Measurements from ENCODE around the gene COMT. TPM values are rescaled to one million over a fixed set of nuclear protein-coding genes. Genes with fewer than 3 reads are reported as not detected.

The COMT gene
- total and polyA plus RNA-seq, 2 of the 4 experiments (the other 2 are of a cell fraction): 202 to 347 TPM

GRCh38 chr22:19998991-19999820 is 57.6 kb downstream of the COMT start:
- Histone ChIP-seq H3K9ac (ENCODE audit: low read depth, low read length) (no peak overlapping the region), H4K91ac (ENCODE audit: insufficient read depth, low read depth, low read length) (no peak overlapping the region), H3K27ac (ENCODE audit: insufficient read depth, low read length) (no peak overlapping the region), H4K8ac (ENCODE audit: low read depth in 2 of 2, low read length in 2 of 2) (no peak overlapping the region), H3K18ac (ENCODE audit: low read depth, low read length) (no peak overlapping the region), H3K27me3 (ENCODE audit: control insufficient read depth, insufficient read depth, low read length) (peaks cover 2% of the 10 kb centered on the region; the same call in 1 of the 2 replicates), H3K9me3 (ENCODE audit: control insufficient read depth, insufficient read depth, low read length) (0 out of 2 replicates have a peak, but pooled peaks cover under 1% of the 10 kb centered on the region), H2BK5ac (ENCODE audit: low read depth, low read length, poor library complexity, severe bottlenecking) (no peak overlapping the region), H3K23ac (ENCODE audit: low read depth, low read length) (no peak overlapping the region), H2BK120ac (ENCODE audit: low read depth, low read length) (no peak overlapping the region), H2AK9ac (replicated peaks; ENCODE audit: low read depth, low read length, poor library complexity) (peak overlapping the region; percentile 47), H4K20me1 (ENCODE audit: insufficient read depth, low read length) (no peaks in the 10 kb centered on the region), H3K4me2 (ENCODE audit: low read depth, low read length) (no peak overlapping the region), H3K14ac (replicated peaks; ENCODE audit: low read depth, low read length) (no peak overlapping the region), H3K36me3 (ENCODE audit: control insufficient read depth, insufficient read depth, low read length) (no peaks in the 10 kb centered on the region), H3K9me1 (ENCODE audit: insufficient read depth, low read length) (0 out of 2 replicates have a peak, but pooled peaks cover 7% of the 10 kb centered on the region), H3K4ac (ENCODE audit: low read depth, low read length) (no peak overlapping the region), H3K79me1 (ENCODE audit: low read depth in 1 of 2, low read length in 2 of 2) (no peaks in the 10 kb centered on the region), H4K5ac (ENCODE audit: low read depth, low read length) (no peak overlapping the region), H3K4me3 (ENCODE audit: insufficient read depth, low read depth, low read length) (no peak overlapping the region), H2BK15ac (ENCODE audit: low read depth, low read length) (no peak overlapping the region), H2BK20ac (ENCODE audit: low read depth, low read length) (no peak overlapping the region), H3K56ac (ENCODE audit: extremely low read depth, insufficient read depth, low read length) (no peak overlapping the region), H2AK5ac (ENCODE audit: low read depth, low read length) (no peak overlapping the region), H2AFZ (replicated peaks; ENCODE audit: low read length, poor library complexity) (no peak overlapping the region), H3K4me1 (ENCODE audit: control insufficient read depth, insufficient read depth, low read length) (peaks cover 17% of the 10 kb centered on the region)
- ChIA-PET CTCF (no interaction called here), POLR2A (ENCODE audit: unreplicated experiment) (no interaction called here)
- in situ Hi-C loops (cut with MboI; ENCODE audit: low sequenced_read_pairs): no loop called here
- intact Hi-C loops (cut with micrococcal nuclease): no loop called here
- ATAC-seq (ENCODE audit: low read depth) (no peak), DNase-seq (no peak)
- 72% methylated on average over 3 of the region's 8 CpGs; no CpG with 5 or more reads in 1 of the 2 experiments for WGBS, 2 experiments (ENCODE audit: extremely low coverage in 2 of 2, insufficient read length in 1 of 2)
- dilution Hi-C loops (cut with HindIII; ENCODE audit: low sequenced_read_pairs, unreplicated experiment): no loop called here
- TF ChIP-seq CEBPB (IDR thresholded peaks at IDR 0.05; ENCODE audit: low read depth, low read length): no peak
- BruUV-seq (replicated peaks): no TSS peak
